ENCODE data around the gene PCP4.

- TF ChIP-seq EZH2 (IDR thresholded peaks at IDR 0.05; ENCODE audit: low read length), result no peak
- no peak for TF ChIP-seq CTCF (optimal IDR thresholded peaks at IDR 0.05 in 1 of 3, IDR thresholded peaks at IDR 0.05 in 1 of 3, conservative IDR thresholded peaks at IDR 0.05 in 1 of 3; ENCODE audit: extremely low read depth in 1 of 3, insufficient read depth in 2 of 3, low read length in 3 of 3)
These were observed 94.0 kb downstream of the PCP4 start for GRCh38 chr21:39961251-39961650.

All from keratinocyte (primary cell).